MCF 10A (cell line): ENCODE data around the gene SATB1. TPM values are rescaled to one million over a fixed set of nuclear protein-coding genes. Genes with fewer than 3 reads are reported as not detected.

Source experiments
- BruUV-seq: library from RNA; stranded (reverse); fragments of 400-500 nt; replicated peaks from 2 replicates; lab custom pipeline; 2021; lab: Mats Ljungman, UMichigan
- CTCF ChIA-PET: fragments of 300-600 bp; sonication (Branson Sonifier 250); formaldehyde crosslinking; extraction: SDS; loops from one replicate; lab custom pipeline; 2021; ENCODE audit warnings: antibody characterized with exemption, inconsistent platforms; lab: Yijun Ruan, JAX
- POLR2A ChIA-PET: fragments of 300-600, 350-650 bp; sonication (Branson Sonifier 250); formaldehyde crosslinking; extraction: SDS; loops from one replicate; lab custom pipeline; 2020; ENCODE audit warnings: antibody characterized with exemption, inconsistent platforms; lab: Yijun Ruan, JAX
- DNase-seq: peaks from one replicate; pipeline ENCODE4 v3.0.0-alpha.2; 2018; ENCODE audit not compliant: unreplicated experiment
- H3K27ac Mint-ChIP-seq: one replicate; pipeline ENCODE4 v1.8.0; 2022; ENCODE audit warnings: mild to moderate bottlenecking, low read depth, mixed read lengths; ENCODE audit not compliant: unreplicated experiment
- H3K27me3 Mint-ChIP-seq: one replicate; pipeline ENCODE4 v1.8.0; 2022; ENCODE audit warnings: mixed read lengths; ENCODE audit not compliant: insufficient read depth, unreplicated experiment
- H3K36me3 Mint-ChIP-seq: one replicate; pipeline ENCODE4 v1.8.0; 2022; ENCODE audit warnings: mild to moderate bottlenecking, moderate library complexity, mixed read lengths; ENCODE audit not compliant: insufficient read depth, unreplicated experiment
- H3K4me1 Mint-ChIP-seq: one replicate; pipeline ENCODE4 v1.8.0; 2022; ENCODE audit warnings: mixed read lengths; ENCODE audit not compliant: insufficient read depth, unreplicated experiment
- H3K4me3 Mint-ChIP-seq: one replicate; pipeline ENCODE4 v1.8.0; 2022; ENCODE audit warnings: mild to moderate bottlenecking, moderate library complexity, mixed read lengths; ENCODE audit not compliant: unreplicated experiment
- H3K9me3 Mint-ChIP-seq: one replicate; pipeline ENCODE4 v1.8.0; 2022; ENCODE audit warnings: mixed read lengths; ENCODE audit not compliant: unreplicated experiment
- CTCF ChIP-seq: fragments of 200-600 bp; IDR thresholded peaks from one replicate; pipeline ENCODE4 v1.8.0; 2022; ENCODE audit warnings: antibody characterized with exemption, mild to moderate bottlenecking; ENCODE audit not compliant: unreplicated experiment
- intact Hi-C: fragments of 100-400 bp; cut with micrococcal nuclease; formaldehyde crosslinking; loops from 2 replicates; pipeline ENCODE4 v1.14.1; 2022
- total RNA-seq: library from RNA; stranded (reverse); gene quantifications from 2 replicates; pipeline ENCODE4 v1.2.3, GENCODE V29; 2022

Gene SATB1
- total RNA-seq, 1 experiment from 2014 or later, result 0.23 TPM

GRCh38 chr3:18445401-18446148 is 20.4 kb upstream of the SATB1 start:
- ChIA-PET CTCF (interaction anchor here (0.7 to 1.6 kb wide), 4 partner anchors 10 to 546 kb away, joined by 3 read pairs; no protein-coding TSS in a partner anchor), POLR2A (interaction anchor here (0.6 kb wide), 1 partner anchor 1394 kb away, joined by 3 read pairs; no protein-coding TSS in a partner anchor)

GRCh38 chr3:18444595-18445400 is 19.7 kb upstream of the SATB1 start:
- no peak for TF ChIP-seq CTCF
- H3K27ac Mint-ChIP-seq, result no peak overlapping the region
- peak overlapping the region; percentile 71 for H3K4me3 Mint-ChIP-seq
- no TSS peak for BruUV-seq
- POLR2A ChIA-PET, result interaction anchor here (0.6 kb wide), 1 partner anchor 91 kb away, joined by 3 read pairs; no protein-coding TSS in a partner anchor
- peak; percentile 36 for DNase-seq
- intact Hi-C loops, result loop anchor here (2.0 kb wide), 1 partner anchor 22 kb away; no protein-coding TSS in a partner anchor
- CTCF ChIA-PET, result no interaction called here
- no peaks in the 10 kb centered on the region for H3K4me1 Mint-ChIP-seq
- no peaks in the 10 kb centered on the region for H3K36me3 Mint-ChIP-seq
- peaks cover 8% of the 10 kb centered on the region for H3K9me3 Mint-ChIP-seq
- peaks cover 94% of the 10 kb centered on the region for H3K27me3 Mint-ChIP-seq

More at GRCh38 chr3:18445401-18446148, 20.4 kb upstream of the SATB1 start:
- H3K36me3 Mint-ChIP-seq, result no peaks in the 10 kb centered on the region
- no peak for DNase-seq
- H3K9me3 Mint-ChIP-seq, result peaks cover 8% of the 10 kb centered on the region
- no peak overlapping the region for H3K27ac Mint-ChIP-seq
- peak overlapping the region; percentile 52 for H3K4me3 Mint-ChIP-seq
- intact Hi-C loops, result loop anchor here (2.0 kb wide), 1 partner anchor 23 kb away; no protein-coding TSS in a partner anchor
- H3K27me3 Mint-ChIP-seq, result peaks cover 87% of the 10 kb centered on the region
- TF ChIP-seq CTCF, result no peak
- no peaks in the 10 kb centered on the region for H3K4me1 Mint-ChIP-seq
- BruUV-seq, result no TSS peak

GRCh38 chr3:18443665-18444594 is 18.8 kb upstream of the SATB1 start:
- intact Hi-C loops, result loop anchor here (2.0 kb wide), 1 partner anchor 21 kb away; no protein-coding TSS in a partner anchor
- Mint-ChIP-seq H3K4me3 (peak overlapping the region; percentile 71), H3K4me1 (no peaks in the 10 kb centered on the region), H3K27me3 (peaks cover 94% of the 10 kb centered on the region), H3K27ac (no peak overlapping the region), H3K36me3 (no peaks in the 10 kb centered on the region), H3K9me3 (peaks cover under 1% of the 10 kb centered on the region)
- no peak for DNase-seq
- ChIA-PET CTCF (no interaction called here), POLR2A (interaction anchor here (0.6 kb wide), 1 partner anchor 1025 kb away, joined by 3 read pairs; no protein-coding TSS in a partner anchor)
- no TSS peak for BruUV-seq
- no peak for TF ChIP-seq CTCF
